ENCODE results near the gene ZBTB6. TPM values are rescaled to one million over a fixed set of nuclear protein-coding genes. Genes with fewer than 3 reads are reported as not detected.

ZBTB6 gene
- polyA plus RNA-seq, 2 of the 4 experiments (the other 2 are of a cell fraction) = 9.0 to 10.3 TPM

GRCh38 chr9:122940454-122940748, 27.3 kb upstream of the ZBTB6 start:
- Histone ChIP-seq H3K4me2 (peak overlapping the region; percentile 89), H3K9me3 (no peaks in the 10 kb centered on the region), H3K27ac (peak overlapping the region; percentile 74), H3K4me1 (peaks cover 18% of the 10 kb centered on the region; the same call in 2 of the 3 replicates), H3K4me3 (peak overlapping the region; percentile 36)
- POLR2A ChIA-PET = interaction anchor here (0.6 to 2.8 kb wide), 19 partner anchors 9 to 112 kb away, joined by 3 to 54 read pairs (median 4); partner anchors contain the start of genes PDCL, RC3H2, ZBTB26 and ZBTB6
- CTCF ChIA-PET = interaction anchor here (1.0 kb wide), 1 partner anchor 10 kb away, joined by 3 read pairs; no protein-coding TSS in a partner anchor
- no peak for DNase-seq (ENCODE audit: low read depth in 1 of 2, low spot score in 1 of 2)
- no peak for FAIRE-seq
- 32% methylated on average over 6 of the region's 6 CpGs for WGBS (ENCODE audit: missing lambda C conversion rate)
- TF ChIP-seq KDM5A (IDR thresholded peaks at IDR 0.05) (no peak), NR3C1 (IDR thresholded peaks at IDR 0.05) (no peak), NPAS2 (CRISPR knock-in tag; IDR thresholded peaks at IDR 0.05; ENCODE audit: borderline replicate concordance) (no peak), CBX2 (IDR thresholded peaks at IDR 0.05; ENCODE audit: borderline replicate concordance, low read depth) (no peak), PBX3 (IDR thresholded peaks at IDR 0.05) (no peak), EHF (CRISPR knock-in tag; IDR thresholded peaks at IDR 0.05) (no peak), ZNF302 (CRISPR knock-in tag; IDR thresholded peaks at IDR 0.05) (no peak), POLR2A (IDR thresholded peaks at IDR 0.05; ENCODE audit: low read length) (peak; percentile 37; the same call in 1 of the 2 replicates)
- ATAC-seq = no peak; a peak in 1 of 6 replicates

DNA sequence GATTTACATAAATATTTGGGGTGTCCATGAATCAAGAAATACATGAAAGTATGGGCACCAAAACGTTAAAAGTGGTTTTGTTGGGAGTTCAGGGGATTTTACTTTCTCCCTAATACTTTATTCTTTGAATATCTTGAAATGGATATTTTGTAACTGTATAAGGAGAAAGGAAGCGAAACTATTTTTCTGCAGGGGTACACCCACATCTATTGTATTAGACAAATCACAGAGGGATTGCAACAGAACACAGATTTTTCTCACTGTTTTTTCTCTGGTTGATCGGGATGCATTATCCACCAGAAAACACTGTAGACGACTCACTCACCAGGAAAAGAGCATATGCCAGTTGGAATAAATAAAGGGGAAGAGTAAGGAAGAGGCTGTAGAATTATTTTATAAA, 26.5 kb upstream of the ZBTB6 start:
- CTCF ChIA-PET = no interaction called here
- TF ChIP-seq PHF8 (IDR thresholded peaks at IDR 0.05; ENCODE audit: borderline replicate concordance, low read depth) (no peak), KDM1A (IDR thresholded peaks at IDR 0.05; ENCODE audit: low read depth) (no peak)
- no peak for ATAC-seq
- Histone ChIP-seq H3K27ac (no peak overlapping the region), H3K4me3 (no peak overlapping the region), H3K4me2 (no peak overlapping the region), H3K4me1 (peaks cover 18% of the 10 kb centered on the region; the same call in 2 of the 3 replicates), H3K9me3 (no peaks in the 10 kb centered on the region)
- FAIRE-seq = no peak
- POLR2A ChIA-PET = interaction anchor here (2.2 to 2.8 kb wide), 2 partner anchors 8 to 35 kb away, joined by 28 to 54 read pairs; partner anchors contain the start of genes RC3H2 and ZBTB26
- DNase-seq (ENCODE audit: low read depth in 1 of 2, low spot score in 1 of 2) = no peak
- WGBS (ENCODE audit: missing lambda C conversion rate) = 86% methylated on average over 4 of the region's 4 CpGs

DNA sequence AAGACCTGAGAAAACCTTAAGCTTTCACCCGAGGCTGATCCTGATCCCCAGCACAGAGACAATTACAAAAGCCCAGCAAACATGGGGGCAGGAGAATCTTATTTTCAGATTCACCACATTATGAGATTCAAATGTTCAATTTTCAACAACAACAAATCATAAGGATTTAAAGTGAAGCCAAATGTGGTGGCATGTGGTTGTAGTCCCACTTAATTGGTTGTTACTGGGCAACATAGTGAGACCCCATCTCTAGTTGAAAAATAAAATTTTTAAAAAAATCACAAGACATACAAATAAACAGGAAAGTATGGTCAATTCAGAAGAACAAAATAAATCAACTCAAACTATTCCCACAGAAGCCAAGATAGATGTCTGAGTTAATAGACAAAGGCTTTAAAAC, 23.8 kb upstream of the ZBTB6 start:
- FAIRE-seq (no peak), ATAC-seq (no peak), DNase-seq (ENCODE audit: low read depth in 1 of 2, low spot score in 1 of 2) (no peak)
- TF ChIP-seq CEBPB (IDR thresholded peaks at IDR 0.05) (no peak), REST (IDR thresholded peaks at IDR 0.05) (no peak), NR3C1 (IDR thresholded peaks at IDR 0.05) (no peak), ATOH8 (CRISPR knock-in tag; IDR thresholded peaks at IDR 0.05; ENCODE audit: low read depth) (no peak), ESRRA (IDR thresholded peaks at IDR 0.05; ENCODE audit: borderline replicate concordance, low read length) (no peak), RARB (CRISPR knock-in tag; IDR thresholded peaks at IDR 0.05) (no peak), RCOR1 (IDR thresholded peaks at IDR 0.05; ENCODE audit: low read depth, low read length) (no peak), PBX3 (IDR thresholded peaks at IDR 0.05) (no peak), HOXA7 (CRISPR knock-in tag; IDR thresholded peaks at IDR 0.05) (no peak), CBX2 (IDR thresholded peaks at IDR 0.05; ENCODE audit: borderline replicate concordance, low read depth) (no peak), JUN (IDR thresholded peaks at IDR 0.05) (no peak), KDM1A (IDR thresholded peaks at IDR 0.05; ENCODE audit: low read depth) (no peak), GATA3 (IDR thresholded peaks at IDR 0.05; ENCODE audit: borderline replicate concordance) (no peak), HOXB13 (CRISPR knock-in tag; IDR thresholded peaks at IDR 0.05; ENCODE audit: low read depth) (no peak)
- TF ChIP-seq, protein P1, sequence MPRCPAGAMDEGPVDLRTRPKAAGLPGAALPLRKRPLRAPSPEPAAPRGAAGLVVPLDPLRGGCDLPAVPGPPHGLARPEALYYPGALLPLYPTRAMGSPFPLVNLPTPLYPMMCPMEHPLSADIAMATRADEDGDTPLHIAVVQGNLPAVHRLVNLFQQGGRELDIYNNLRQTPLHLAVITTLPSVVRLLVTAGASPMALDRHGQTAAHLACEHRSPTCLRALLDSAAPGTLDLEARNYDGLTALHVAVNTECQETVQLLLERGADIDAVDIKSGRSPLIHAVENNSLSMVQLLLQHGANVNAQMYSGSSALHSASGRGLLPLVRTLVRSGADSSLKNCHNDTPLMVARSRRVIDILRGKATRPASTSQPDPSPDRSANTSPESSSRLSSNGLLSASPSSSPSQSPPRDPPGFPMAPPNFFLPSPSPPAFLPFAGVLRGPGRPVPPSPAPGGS (IDR thresholded peaks at IDR 0.05) = no peak
- Histone ChIP-seq H3K4me1 (peaks cover 15% of the 10 kb centered on the region; the same call in 2 of the 3 replicates), H3K4me3 (no peak overlapping the region), H3K27ac (no peak overlapping the region), H3K9me3 (no peaks in the 10 kb centered on the region), H3K4me2 (no peak overlapping the region)
- 10% methylated on average over 1 of the region's 1 CpG for WGBS (ENCODE audit: missing lambda C conversion rate)
- POLR2A ChIA-PET = no interaction called here
- CTCF ChIA-PET = interaction anchor here (0.7 kb wide), 1 partner anchor 46 kb away, joined by 3 read pairs; no protein-coding TSS in a partner anchor

All from A549 (cell line).